ENCODE measurements around the gene CNIH3. TPM values are rescaled to one million over a fixed set of nuclear protein-coding genes. Genes with fewer than 3 reads are reported as not detected.

Gene CNIH3
- total RNA-seq, 1 donor from 2014 or later, result 4.2 TPM

GRCh38 chr1:224749916-224750315, 133.8 kb downstream of the CNIH3 start:
- Mint-ChIP-seq H3K36me3 (ENCODE audit: unreplicated experiment) (no peaks in the 10 kb centered on the region), H3K27me3 (ENCODE audit: unreplicated experiment) (peaks cover 8% of the 10 kb centered on the region), H3K4me1 (ENCODE audit: unreplicated experiment) (no peaks in the 10 kb centered on the region), H3K4me3 (ENCODE audit: unreplicated experiment) (no peak overlapping the region), H3K27ac (ENCODE audit: unreplicated experiment) (no peak overlapping the region), H3K9me3 (ENCODE audit: unreplicated experiment) (no peaks in the 10 kb centered on the region)
- no peak for TF ChIP-seq CTCF (IDR thresholded peaks at IDR 0.05)
- no peak for DNase-seq (ENCODE audit: extremely low spot score, unreplicated experiment)

- Mint-ChIP-seq H3K4me3 (ENCODE audit: unreplicated experiment) (no peak overlapping the region), H3K27ac (ENCODE audit: unreplicated experiment) (no peak overlapping the region), H3K36me3 (ENCODE audit: unreplicated experiment) (no peaks in the 10 kb centered on the region), H3K27me3 (ENCODE audit: unreplicated experiment) (peaks cover 6% of the 10 kb centered on the region), H3K9me3 (ENCODE audit: unreplicated experiment) (no peaks in the 10 kb centered on the region), H3K4me1 (ENCODE audit: unreplicated experiment) (no peaks in the 10 kb centered on the region)
- DNase-seq (ENCODE audit: extremely low spot score, unreplicated experiment), result no peak
- no peak for TF ChIP-seq CTCF (IDR thresholded peaks at IDR 0.05)
Observed at GRCh38 chr1:224751624-224752311, 135.7 kb downstream of the CNIH3 start.

GRCh38 chr1:224753491-224753890, 137.4 kb downstream of the CNIH3 start:
- Mint-ChIP-seq H3K27me3 (ENCODE audit: unreplicated experiment) (peaks cover 6% of the 10 kb centered on the region), H3K4me1 (ENCODE audit: unreplicated experiment) (no peaks in the 10 kb centered on the region), H3K27ac (ENCODE audit: unreplicated experiment) (no peak overlapping the region), H3K9me3 (ENCODE audit: unreplicated experiment) (no peaks in the 10 kb centered on the region), H3K4me3 (ENCODE audit: unreplicated experiment) (no peak overlapping the region), H3K36me3 (ENCODE audit: unreplicated experiment) (no peaks in the 10 kb centered on the region)
- no peak for TF ChIP-seq CTCF (IDR thresholded peaks at IDR 0.05)
- peak; percentile 27 for DNase-seq (ENCODE audit: extremely low spot score, unreplicated experiment)

- no peak for TF ChIP-seq CTCF (IDR thresholded peaks at IDR 0.05)
- DNase-seq (ENCODE audit: extremely low spot score, unreplicated experiment), result peak; percentile 69
- no peak overlapping the region for H3K27ac Mint-ChIP-seq (ENCODE audit: unreplicated experiment)
- H3K27me3 Mint-ChIP-seq (ENCODE audit: unreplicated experiment), result no peaks in the 10 kb centered on the region
- H3K4me3 Mint-ChIP-seq (ENCODE audit: unreplicated experiment), result no peak overlapping the region
- peaks cover 11% of the 10 kb centered on the region for H3K9me3 Mint-ChIP-seq (ENCODE audit: unreplicated experiment)
- H3K4me1 Mint-ChIP-seq (ENCODE audit: unreplicated experiment), result no peaks in the 10 kb centered on the region
- no peaks in the 10 kb centered on the region for H3K36me3 Mint-ChIP-seq (ENCODE audit: unreplicated experiment)
Observed at GRCh38 chr1:224755586-224755985, 139.5 kb downstream of the CNIH3 start.

- peak; percentile 19 for DNase-seq (ENCODE audit: extremely low spot score, unreplicated experiment)
- no peak for TF ChIP-seq CTCF (IDR thresholded peaks at IDR 0.05)
- H3K4me1 Mint-ChIP-seq (ENCODE audit: unreplicated experiment), result no peaks in the 10 kb centered on the region
- H3K27me3 Mint-ChIP-seq (ENCODE audit: unreplicated experiment), result no peaks in the 10 kb centered on the region
- no peak overlapping the region for H3K4me3 Mint-ChIP-seq (ENCODE audit: unreplicated experiment)
- H3K36me3 Mint-ChIP-seq (ENCODE audit: unreplicated experiment), result no peaks in the 10 kb centered on the region
- H3K27ac Mint-ChIP-seq (ENCODE audit: unreplicated experiment), result no peak overlapping the region
- peaks cover 11% of the 10 kb centered on the region for H3K9me3 Mint-ChIP-seq (ENCODE audit: unreplicated experiment)
Observed at GRCh38 chr1:224757508-224757907, 141.4 kb downstream of the CNIH3 start.

All from osteocyte (in vitro differentiated cells).